Lower leg skin (tissue), 3 donors: ENCODE results near the gene JPH3.

Experiments used
- CTCF ChIP-seq, 3 donors: fragments of 450-650 bp; IDR thresholded peaks; one replicate each; pipeline ENCODE4 v1.5.1; 2016; ENCODE audit warnings: antibody characterized with exemption in 3 of 3, mild to moderate bottlenecking in 3 of 3, moderate library complexity in 2 of 3
- POLR2A ChIP-seq, 2 donors: fragments of 450-650 bp; IDR thresholded peaks; one replicate each; pipeline ENCODE4 v1.6.1; 2016 to 2017; ENCODE audit warnings: antibody characterized with exemption in 2 of 2, mild to moderate bottlenecking in 1 of 2, moderate library complexity in 1 of 2

- no peak for TF ChIP-seq CTCF (IDR thresholded peaks at IDR 0.05)
- TF ChIP-seq POLR2A (IDR thresholded peaks at IDR 0.05), result no peak
Measured at GRCh38 chr16:87600246-87600645, 2.1 kb upstream of the JPH3 start.
